ENCODE results near the gene MLF2.
"Not testable (repeated sequence)": the region's sequence is repeated elsewhere in the genome, so short reads cannot be mapped to it uniquely, and the experiment has no call there.

The MLF2 gene

GRCh38 chr12:6742834-6743233 is 10.1 kb downstream of the MLF2 start:
- no peaks in the 10 kb centered on the region for H3K4me1 ChIP-seq
- H3K4me3 ChIP-seq: no peak overlapping the region
- H3K9me3 ChIP-seq: no peaks in the 10 kb centered on the region
- TF ChIP-seq, protein P1, sequence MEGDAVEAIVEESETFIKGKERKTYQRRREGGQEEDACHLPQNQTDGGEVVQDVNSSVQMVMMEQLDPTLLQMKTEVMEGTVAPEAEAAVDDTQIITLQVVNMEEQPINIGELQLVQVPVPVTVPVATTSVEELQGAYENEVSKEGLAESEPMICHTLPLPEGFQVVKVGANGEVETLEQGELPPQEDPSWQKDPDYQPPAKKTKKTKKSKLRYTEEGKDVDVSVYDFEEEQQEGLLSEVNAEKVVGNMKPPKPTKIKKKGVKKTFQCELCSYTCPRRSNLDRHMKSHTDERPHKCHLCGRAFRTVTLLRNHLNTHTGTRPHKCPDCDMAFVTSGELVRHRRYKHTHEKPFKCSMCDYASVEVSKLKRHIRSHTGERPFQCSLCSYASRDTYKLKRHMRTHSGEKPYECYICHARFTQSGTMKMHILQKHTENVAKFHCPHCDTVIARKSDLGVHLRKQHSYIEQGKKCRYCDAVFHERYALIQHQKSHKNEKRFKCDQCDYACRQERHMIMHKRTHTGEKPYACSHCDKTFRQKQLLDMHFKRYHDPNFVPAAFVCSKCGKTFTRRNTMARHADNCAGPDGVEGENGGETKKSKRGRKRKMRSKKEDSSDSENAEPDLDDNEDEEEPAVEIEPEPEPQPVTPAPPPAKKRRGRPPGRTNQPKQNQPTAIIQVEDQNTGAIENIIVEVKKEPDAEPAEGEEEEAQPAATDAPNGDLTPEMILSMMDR (IDR thresholded peaks at IDR 0.05): no peak
- H3K36me3 ChIP-seq: peaks cover 7 to 26% (median 10%) of the 10 kb centered on the region in 3 donors
- H3K27me3 ChIP-seq: no peaks in the 10 kb centered on the region
- no peak for DNase-seq
- no peak overlapping the region for H3K27ac ChIP-seq
- intact Hi-C loops (cut with DNase I; ENCODE audit: low total_unique reads): no loop called here

DNA sequence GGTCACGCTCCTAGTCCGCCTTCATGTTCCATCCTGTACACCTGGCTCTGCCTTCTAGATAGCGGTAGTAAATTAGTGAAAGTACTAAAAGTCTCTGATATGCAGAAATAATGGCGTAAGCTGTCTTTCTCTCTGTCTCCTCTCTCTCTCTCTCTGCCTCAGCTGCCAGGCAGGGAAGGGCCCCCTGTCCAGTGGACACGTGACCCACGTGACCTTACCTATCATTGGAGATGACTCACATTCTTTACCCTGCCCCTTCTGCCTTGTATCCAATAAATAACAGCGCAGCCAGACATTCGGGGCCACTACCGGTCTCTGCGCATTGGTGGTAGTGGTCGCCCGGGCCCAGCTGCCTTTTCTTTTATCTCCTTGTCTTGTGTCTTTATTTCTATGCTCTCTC is 10.9 kb downstream of the MLF2 start:
- H3K27ac ChIP-seq; DNase-seq; H3K9me3 ChIP-seq; H3K4me3 ChIP-seq; H3K27me3 ChIP-seq; intact Hi-C loops (cut with DNase I; ENCODE audit: low total_unique reads); H3K4me1 ChIP-seq: not testable (repeated sequence)
- H3K36me3 ChIP-seq: peaks cover 2 to 18% (median 3%) of the 10 kb centered on the region in 3 donors

DNA sequence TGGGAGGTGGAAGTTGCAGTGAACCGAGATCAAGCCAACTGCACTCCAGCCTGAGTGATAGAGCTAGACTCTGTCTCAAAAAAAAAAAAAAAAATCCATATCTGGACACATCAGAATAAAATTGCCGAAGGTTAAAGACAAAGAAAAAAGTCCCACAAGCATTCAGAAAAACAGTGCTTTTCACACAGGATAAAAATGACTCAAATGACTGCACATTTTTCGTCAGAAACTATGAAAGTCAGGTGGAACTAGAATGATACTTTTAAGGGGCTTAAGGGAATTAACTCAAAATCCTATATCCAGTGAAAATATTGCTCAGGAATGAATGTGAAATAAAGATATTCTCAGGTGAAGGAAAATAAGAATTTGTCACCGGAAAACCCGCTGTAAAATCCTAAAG is 16.2 kb downstream of the MLF2 start:
- no peak for DNase-seq
- Histone ChIP-seq H3K36me3 (peaks cover 0 to 27% (median 10%) of the 10 kb centered on the region in 3 donors), H3K9me3 (no peaks in the 10 kb centered on the region), H3K4me1 (peaks cover 0 to 6% (median 2%) of the 10 kb centered on the region in 4 donors), H3K4me3 (no peak overlapping the region), H3K27me3 (no peaks in the 10 kb centered on the region), H3K27ac (no peak overlapping the region)
- TF ChIP-seq, protein P1 (IDR thresholded peaks at IDR 0.05): no peak
- intact Hi-C loops (cut with DNase I; ENCODE audit: low total_unique reads): no loop called here

- TF ChIP-seq, protein P1 (IDR thresholded peaks at IDR 0.05): peak; percentile 60 to 72
- Histone ChIP-seq H3K36me3 (peaks cover 8 to 39% (median 22%) of the 10 kb centered on the region in 3 donors), H3K27ac (no peak overlapping the region), H3K9me3 (no peaks in the 10 kb centered on the region), H3K27me3 (no peaks in the 10 kb centered on the region), H3K4me1 (peaks cover 0 to 6% (median 2%) of the 10 kb centered on the region in 4 donors), H3K4me3 (no peak overlapping the region)
- peak; percentile 58 to 76 for DNase-seq
- intact Hi-C loops (cut with DNase I; ENCODE audit: low total_unique reads): no loop called here
Observed at GRCh38 chr12:6735448-6736191, 17.3 kb downstream of the MLF2 start.

GRCh38 chr12:6734506-6735387 is 18.2 kb downstream of the MLF2 start:
- Histone ChIP-seq H3K9me3 (no peaks in the 10 kb centered on the region), H3K27me3 (no peaks in the 10 kb centered on the region), H3K4me3 (no peak overlapping the region), H3K27ac (no peak overlapping the region), H3K4me1 (peaks cover 0 to 6% (median 2%) of the 10 kb centered on the region in 4 donors), H3K36me3 (peaks cover 16 to 47% (median 30%) of the 10 kb centered on the region in 3 donors)
- intact Hi-C loops (cut with DNase I; ENCODE audit: low total_unique reads): no loop called here
- TF ChIP-seq, protein P1 (IDR thresholded peaks at IDR 0.05): no peak
- no peak for DNase-seq

GRCh38 chr12:6730169-6730568 is 22.8 kb downstream of the MLF2 start:
- Histone ChIP-seq H3K4me1 (peaks cover 0 to 6% (median 2%) of the 10 kb centered on the region in 4 donors), H3K27ac (no peak overlapping the region), H3K4me3 (no peak overlapping the region), H3K27me3 (no peaks in the 10 kb centered on the region), H3K9me3 (no peaks in the 10 kb centered on the region), H3K36me3 (peaks cover 35 to 72% (median 49%) of the 10 kb centered on the region in 3 donors)
- intact Hi-C loops (cut with DNase I; ENCODE audit: low total_unique reads): no loop called here
- no peak for DNase-seq
- TF ChIP-seq, protein P1 (IDR thresholded peaks at IDR 0.05): no peak
